HG03432 (cell line): ENCODE data around the gene PCLO.
"Not testable (repeated sequence)": the region's sequence is repeated elsewhere in the genome, so short reads cannot be mapped to it uniquely, and the experiment has no call there.

Experiments used
- ATAC-seq: cut with Tn5 transposase; IDR thresholded peaks from one replicate; pipeline ENCODE4 v1.9.1; 2021; ENCODE audit warnings: mild to moderate bottlenecking, moderate library complexity; ENCODE audit not compliant: unreplicated experiment

The PCLO gene

DNA sequence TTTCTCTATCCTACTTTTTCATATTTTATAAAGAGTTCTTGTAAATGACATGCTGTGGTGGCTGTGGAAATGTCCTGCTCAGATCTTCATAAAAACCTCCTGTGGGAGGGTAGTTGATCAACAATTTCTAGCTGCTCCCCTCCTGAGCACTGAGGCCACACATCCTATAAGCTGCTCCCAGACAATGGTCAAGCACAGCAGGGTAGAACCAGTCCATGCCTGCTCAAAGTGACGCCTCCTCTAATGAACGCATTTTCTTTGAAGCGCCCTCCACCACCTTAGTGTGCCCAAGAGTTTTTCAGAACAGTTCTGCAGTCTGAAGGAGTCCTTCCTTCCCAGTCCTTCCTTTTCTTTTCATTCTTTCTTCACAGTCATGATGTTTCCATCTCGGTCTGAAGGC lies 420.5 kb downstream of the PCLO start:
- no peak for ATAC-seq

DNA sequence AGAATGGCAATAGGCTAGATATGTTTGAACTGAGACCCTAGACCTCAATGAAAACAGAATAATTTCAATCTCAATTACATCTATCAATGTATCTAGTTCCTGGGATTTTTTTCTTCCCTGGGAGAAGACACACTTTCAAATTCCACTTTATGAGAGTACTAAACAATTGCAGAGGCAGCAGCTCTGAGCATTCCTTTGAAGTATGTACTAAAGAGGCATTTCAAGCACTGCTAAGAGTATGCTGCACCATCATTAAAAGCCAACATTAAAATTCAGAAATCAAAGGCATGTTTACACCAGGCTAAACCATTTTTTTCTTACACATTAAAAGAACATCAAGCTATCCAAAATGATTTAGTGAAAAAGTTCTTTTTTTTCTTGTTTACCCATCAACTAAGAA lies 421.2 kb downstream of the PCLO start:
- ATAC-seq: no peak

DNA sequence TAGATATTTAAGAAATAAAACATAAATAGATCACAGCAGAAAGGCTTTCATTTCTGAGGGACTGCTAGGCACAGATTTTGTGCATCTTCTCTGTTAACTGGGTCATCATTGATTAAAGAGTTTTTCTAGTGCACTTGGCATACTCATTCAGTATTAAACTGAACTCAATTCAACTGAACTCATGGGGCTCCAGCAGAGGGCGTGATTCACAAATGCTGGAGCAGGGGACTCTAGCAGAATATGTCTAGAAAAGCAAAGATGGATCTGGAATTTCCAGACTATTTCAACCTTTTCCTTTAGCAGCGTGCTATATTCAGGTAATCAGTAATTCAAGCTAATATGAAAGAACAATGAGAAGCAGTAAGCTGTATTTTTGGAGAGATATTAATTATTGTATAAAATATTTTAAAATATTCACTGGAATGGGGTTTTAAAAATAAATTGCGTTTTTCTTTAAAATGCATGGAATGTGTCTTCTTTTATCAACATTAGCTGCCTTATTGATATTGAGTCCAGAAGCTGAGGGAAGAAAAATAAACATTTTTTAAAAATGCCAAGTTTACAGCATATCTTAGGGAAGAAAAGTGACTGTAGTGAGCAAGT lies 422.3 kb downstream of the PCLO start:
- ATAC-seq: no peak

DNA sequence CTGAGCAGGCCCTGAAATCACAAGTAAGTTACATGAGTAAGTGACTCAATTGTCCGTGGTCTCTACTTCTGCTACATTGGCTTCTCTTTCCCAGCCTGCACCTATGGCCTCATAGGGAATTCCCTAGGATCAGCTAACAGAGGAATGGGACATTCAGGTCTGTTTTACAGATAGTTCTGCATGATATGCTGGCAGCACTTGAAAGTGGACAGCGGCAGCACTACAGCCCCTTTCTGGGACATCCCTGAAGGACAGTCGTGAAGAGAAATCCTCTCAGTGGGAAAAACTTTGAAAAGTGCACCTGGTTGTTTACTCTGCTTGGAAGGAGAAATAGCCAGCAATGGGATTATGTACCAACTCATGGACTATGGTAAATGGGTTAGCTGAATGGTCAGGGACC lies 426.1 kb downstream of the PCLO start:
- no peak for ATAC-seq

DNA sequence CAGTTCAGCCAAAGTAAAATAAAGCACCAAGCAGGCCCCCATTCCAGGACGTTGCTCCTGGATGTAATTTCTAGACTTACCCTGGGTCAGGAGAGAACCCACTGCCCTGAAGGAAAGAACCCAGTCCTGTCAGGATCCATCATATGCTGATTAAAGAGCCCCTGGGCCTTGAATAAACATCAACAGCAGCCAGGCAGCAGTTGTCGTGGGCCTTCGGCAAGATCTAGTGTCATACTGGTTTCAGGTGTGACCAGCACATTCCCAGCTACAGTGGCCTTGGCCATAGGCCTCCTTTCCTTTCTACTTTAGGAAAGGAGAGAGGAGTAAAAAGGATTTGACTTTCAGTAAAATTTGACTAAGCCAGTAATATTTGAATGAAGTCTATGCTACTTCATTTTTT lies 430.0 kb downstream of the PCLO start:
- no peak for ATAC-seq

DNA sequence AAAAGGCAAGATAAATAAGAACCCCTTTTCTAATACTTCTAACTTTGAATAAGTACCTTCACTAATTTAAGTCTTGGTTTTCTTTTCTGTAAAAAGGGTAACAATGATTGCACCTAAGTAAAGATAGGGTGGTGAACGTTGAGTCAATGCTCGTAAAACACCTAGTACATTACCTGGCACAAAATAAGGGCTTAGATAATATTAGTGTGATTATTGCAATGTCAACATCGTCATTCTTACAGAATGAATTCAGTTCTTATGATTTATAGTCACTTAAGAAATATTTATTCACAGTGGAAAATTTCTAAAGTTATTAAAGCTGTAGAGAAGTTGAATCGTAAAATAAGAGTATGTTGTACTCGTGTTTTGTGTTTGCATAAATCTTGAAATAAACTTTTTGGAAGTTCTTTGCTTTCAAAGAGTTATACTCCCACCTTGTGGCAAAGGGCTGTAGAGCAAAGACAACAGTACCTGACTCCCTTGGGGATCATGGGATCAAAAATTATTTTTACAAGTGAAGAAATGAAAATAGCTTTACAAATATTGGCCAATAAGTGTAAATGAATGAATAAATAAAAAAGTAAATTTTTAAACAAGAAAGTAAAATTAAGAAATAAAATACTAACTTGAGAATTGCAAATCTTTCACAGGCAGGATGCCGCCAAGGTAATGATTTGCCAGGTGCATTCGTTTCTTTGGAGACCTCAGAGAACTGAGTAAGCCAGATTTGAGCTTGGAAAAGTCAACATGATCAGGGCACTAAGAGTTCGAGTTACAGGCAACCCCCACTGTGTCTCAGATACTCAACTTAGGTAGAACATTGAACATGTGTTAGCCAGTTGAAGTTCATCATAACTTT lies 433.3 kb downstream of the PCLO start:
- ATAC-seq: no peak

DNA sequence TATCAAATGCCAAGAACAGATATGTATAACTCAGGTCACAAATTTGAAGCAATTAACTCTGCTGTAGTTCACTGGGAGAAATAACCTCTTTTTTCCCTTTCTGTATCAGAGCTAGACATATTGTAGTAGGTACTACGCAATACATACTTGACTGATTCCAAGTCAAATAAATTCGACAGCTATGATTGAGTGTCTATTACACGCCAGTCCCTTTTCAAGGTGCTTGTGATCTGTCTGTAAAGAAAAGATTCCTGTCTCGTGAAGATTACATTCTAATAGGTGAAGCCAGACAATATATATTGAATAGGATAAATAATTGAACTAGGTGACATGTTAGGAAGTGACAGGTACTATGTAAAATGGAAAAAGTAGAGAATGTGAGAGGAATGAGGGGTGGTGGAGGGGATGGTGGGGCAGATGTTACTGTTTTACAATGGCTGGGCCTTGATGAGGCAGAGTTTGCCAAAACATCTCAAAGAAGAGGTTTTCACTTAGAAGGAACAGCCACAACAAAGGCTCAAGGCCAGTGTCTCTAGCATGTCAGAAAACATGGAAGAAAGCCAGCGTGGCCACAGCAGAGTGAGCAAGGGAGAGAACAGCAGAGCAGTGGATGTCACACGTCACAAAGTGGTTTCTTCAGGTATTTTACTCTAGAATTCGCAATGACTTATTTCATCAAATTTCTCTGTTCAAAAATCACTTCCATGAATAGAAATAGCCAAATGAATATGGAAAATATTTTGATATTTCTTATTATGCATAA lies 436.5 kb downstream of the PCLO start:
- ATAC-seq: no peak

DNA sequence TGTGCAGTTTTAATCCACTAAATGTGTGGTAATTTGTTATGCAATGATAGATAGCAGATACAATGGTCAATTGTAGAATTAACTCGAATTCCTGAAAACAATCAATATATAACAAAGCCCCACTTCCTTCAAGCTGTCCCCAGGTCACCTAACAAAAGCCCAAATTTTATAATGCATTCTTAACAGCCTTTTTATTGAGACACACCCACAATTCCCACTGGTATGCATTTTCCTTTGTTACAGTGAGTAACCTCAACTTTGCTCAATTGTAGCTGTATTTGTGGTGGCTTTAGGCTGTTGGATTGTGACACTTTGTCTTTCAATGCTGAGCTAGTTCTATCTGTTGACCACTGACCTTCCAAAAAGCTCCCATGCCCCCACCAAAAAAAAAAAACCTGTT lies 439.3 kb downstream of the PCLO start:
- ATAC-seq: no peak

DNA sequence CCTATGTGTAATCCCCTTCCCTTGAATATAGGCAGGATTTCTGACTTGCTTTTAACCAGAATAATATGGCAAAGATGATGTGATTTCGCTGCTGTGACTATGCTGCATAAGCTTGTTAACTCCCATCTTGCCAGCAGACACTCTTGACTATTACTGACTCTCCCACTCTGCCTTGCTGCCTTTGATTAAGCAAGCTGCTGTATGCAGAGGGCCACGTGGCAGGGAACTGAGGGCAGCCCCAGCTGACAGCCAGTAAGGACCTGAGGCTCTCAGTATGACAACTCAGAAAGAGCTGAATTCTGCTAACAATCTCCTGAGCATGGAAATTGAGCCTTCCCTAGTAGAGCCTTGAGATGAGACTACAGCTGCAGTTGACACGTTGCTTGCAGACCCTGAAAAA lies 439.7 kb downstream of the PCLO start:
- no peak for ATAC-seq

DNA sequence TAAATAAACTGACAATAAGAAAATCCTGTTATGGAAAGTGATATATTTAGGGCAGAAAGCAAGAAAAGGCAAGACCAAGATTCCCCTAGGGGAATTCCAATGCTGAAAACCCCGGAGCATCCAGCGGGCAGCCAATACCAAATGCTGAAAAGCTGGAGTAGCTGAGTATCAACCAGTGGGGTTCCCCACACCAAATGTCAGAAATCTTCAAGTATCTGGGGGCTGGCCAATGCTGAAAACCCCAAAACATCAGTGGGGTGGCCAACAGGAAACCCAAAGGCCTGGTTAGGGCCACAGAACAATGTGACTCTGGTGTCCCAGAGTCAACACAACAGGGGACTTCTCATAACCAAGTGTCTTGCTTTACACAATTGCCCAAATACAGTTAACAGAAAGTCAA lies 447.3 kb downstream of the PCLO start:
- ATAC-seq: no peak

DNA sequence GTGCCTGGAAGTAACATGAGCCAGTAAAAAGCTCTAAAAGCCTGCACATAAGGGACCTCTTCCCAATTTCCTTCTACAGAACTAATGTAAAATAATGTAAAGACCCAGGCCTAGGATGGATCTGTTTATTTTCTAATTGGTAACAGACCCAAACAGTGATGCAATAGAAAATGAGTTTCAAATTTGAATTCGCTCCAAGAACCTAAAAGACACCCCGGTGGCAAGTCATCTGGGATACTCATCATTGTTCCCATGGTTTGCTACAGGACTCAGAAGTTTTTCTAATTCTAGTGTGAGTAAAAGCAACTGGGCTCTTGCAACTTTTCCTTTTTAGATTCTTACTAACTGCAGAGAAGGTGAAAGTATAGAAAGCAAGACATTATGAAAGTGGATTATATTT lies 447.8 kb downstream of the PCLO start:
- ATAC-seq: no peak

DNA sequence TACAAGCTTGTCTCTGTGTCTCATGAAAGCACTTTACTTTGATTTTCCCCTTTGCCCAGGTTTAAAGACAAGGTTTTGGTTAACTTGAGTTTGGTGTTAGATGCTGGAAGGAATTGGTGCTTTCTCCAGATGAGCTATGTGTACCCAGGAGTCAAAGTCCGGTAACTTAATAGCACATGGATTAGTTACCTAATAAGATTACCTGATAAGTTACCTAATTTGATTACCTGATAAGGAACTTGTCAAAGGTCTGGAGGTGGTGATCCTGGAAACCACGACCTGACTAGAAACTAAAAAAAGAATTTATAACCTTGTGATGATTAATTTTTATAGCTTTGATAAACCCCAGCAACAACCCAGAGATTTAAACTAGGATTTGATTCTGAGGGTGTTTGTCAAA lies 449.2 kb downstream of the PCLO start:
- no peak for ATAC-seq

DNA sequence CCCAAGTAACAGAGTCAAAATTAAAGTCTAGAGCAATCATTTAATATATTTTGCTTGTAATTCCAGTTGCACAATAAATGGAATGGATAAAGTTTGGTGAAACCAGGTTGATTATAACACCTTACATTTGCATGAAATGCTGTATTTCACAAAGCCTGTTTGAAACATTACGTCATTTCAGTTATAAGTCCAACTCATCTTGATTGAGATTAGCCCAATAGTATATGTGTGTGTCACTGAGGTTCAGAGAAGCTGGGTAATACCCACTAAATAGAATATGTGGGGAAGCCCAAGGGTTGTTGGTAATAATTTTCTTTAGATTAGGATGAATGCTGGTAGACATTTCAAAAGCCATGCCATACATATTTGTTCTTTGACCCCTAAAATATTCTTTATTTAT lies 456.3 kb downstream of the PCLO start:
- not testable (repeated sequence) for ATAC-seq

DNA sequence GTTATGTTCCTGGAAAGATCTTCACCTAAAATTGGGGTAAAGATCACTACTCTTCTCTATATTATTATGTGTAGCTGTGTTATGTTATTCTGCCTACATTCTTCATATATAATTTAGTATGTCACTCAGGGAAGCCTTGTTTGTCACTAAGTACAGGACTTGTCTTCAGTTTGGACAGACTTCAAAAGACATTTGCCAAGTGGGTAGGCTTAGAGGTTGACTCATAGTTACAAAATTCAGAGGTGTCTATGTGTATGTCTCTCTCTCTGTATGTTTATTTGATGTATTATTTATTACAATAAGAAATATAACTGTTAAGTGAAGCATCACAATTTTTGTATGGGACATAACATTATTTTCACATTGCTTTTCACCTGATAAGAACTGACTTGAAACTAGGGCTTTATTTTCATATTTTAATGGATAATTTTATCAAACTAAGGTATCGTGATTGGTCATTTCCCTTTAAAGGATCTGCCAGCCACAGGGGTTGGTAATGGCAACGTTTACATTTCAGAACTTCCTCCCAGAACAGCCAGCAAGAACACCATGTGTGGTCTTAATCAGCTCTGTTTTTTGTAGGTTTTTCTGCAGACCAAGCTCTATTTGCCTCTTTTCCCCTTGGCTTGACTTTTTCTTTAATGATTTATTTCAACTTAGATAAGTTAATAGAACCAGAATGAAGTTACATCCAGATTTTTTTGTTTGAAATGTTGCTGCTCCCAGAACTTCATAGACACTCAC lies 457.0 kb downstream of the PCLO start:
- ATAC-seq: no peak

DNA sequence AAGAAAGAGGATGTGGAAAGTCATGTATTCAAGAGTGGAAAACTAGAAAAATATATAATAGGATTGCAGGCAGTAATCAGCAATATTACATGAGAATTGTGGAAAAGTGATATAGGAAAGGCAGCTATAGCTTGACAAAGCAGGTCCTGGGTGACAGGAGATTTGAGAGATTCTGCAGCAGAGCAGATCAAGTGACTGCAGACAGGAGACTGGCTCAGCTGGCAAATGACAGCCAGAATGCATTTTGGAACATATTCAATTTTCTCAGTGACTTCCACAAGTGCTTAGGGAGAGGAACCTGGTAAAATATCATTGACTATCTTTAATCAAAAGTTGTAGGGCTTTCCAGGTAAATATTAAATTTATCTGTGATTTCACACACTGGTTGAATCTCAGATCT lies 458.6 kb downstream of the PCLO start:
- ATAC-seq: no peak
